GM23338 (cell line): ENCODE data around the gene LMOD3. TPM values are rescaled to one million over a fixed set of nuclear protein-coding genes. Genes with fewer than 3 reads are reported as not detected.

Experiments
- ATAC-seq: fragments of 200-7000 bp; cut with Tn5 transposase; 3 replicates; pipeline ENCODE4 v1.9.1; 2020
- DNase-seq: peaks from one replicate; pipeline ENCODE4 v3.0.0-alpha.2; 2015; ENCODE audit warnings: low spot score
- H2AFZ ChIP-seq: fragments of 200-600 bp; sonication (generic); 2 replicates; pipeline ENCODE4 v1.8.0; 2016; ENCODE audit warnings: antibody characterized with exemption, mild to moderate bottlenecking, moderate library complexity
- H3F3A ChIP-seq: fragments of 200-600 bp; sonication (generic); replicated peaks from 2 replicates; pipeline ENCODE4 v1.8.0; 2017; ENCODE audit warnings: antibody characterized with exemption, mixed run types, low read depth
- H3K27ac ChIP-seq: fragments of 200-600 bp; sonication (generic); 2 replicates; pipeline ENCODE4 v1.6.1; 2016; ENCODE audit warnings: low read depth
- H3K27me3 ChIP-seq: fragments of 200-600 bp; sonication (generic); 2 replicates; pipeline ENCODE4 v1.8.0; 2016; ENCODE audit warnings: mild to moderate bottlenecking, mixed run types, moderate library complexity; ENCODE audit not compliant: insufficient read depth
- H3K36me3 ChIP-seq: fragments of 200-600 bp; sonication (generic); 2 replicates; pipeline ENCODE4 v1.8.0; 2016; ENCODE audit warnings: mild to moderate bottlenecking; ENCODE audit not compliant: insufficient read depth
- H3K4me1 ChIP-seq: fragments of 200-600 bp; sonication (generic); 2 replicates; pipeline ENCODE4 v1.8.0; 2016; ENCODE audit warnings: mild to moderate bottlenecking, moderate library complexity; ENCODE audit not compliant: insufficient read depth
- H3K4me2 ChIP-seq: fragments of 200-600 bp; sonication (generic); 2 replicates; pipeline ENCODE4 v1.7.1; 2017; ENCODE audit warnings: mixed run types
- H3K4me3 ChIP-seq: fragments of 200-600 bp; sonication (generic); 2 replicates; pipeline ENCODE4 v1.6.1; 2016; ENCODE audit warnings: mixed run types
- H3K79me2 ChIP-seq: fragments of 200-600 bp; sonication (generic); replicated peaks from 2 replicates; pipeline ENCODE4 v1.8.0; 2017; ENCODE audit warnings: mild to moderate bottlenecking; ENCODE audit not compliant: insufficient read depth
- H3K9me2 ChIP-seq: fragments of 200-600 bp; sonication (generic); 2 replicates; pipeline ENCODE4 v1.8.0; 2017; ENCODE audit not compliant: insufficient read depth
- H4K20me1 ChIP-seq: fragments of 200-600 bp; sonication (generic); replicated peaks from 2 replicates; pipeline ENCODE4 v1.8.0; 2017; ENCODE audit warnings: mild to moderate bottlenecking; ENCODE audit not compliant: insufficient read depth
- H3K27ac Mint-ChIP-seq: 2 replicates; pipeline ENCODE4 v1.8.0; 2020; ENCODE audit warnings: inconsistent platforms, mild to moderate bottlenecking, moderate library complexity, mixed read lengths
- H3K27me3 Mint-ChIP-seq: 3 replicates; pipeline ENCODE4 v1.8.0; 2022; ENCODE audit warnings: low read depth, mild to moderate bottlenecking, moderate library complexity, mixed read lengths, inconsistent platforms; ENCODE audit not compliant: insufficient read depth, poor library complexity
- H3K36me3 Mint-ChIP-seq: 3 replicates; pipeline ENCODE4 v1.8.0; 2021; ENCODE audit warnings: low read depth, mild to moderate bottlenecking, inconsistent platforms, moderate library complexity, mixed read lengths
- H3K4me1 Mint-ChIP-seq: 3 replicates; pipeline ENCODE4 v1.8.0; 2020; ENCODE audit warnings: mild to moderate bottlenecking, inconsistent platforms, mixed read lengths
- H3K4me3 Mint-ChIP-seq: 3 replicates; pipeline ENCODE4 v1.8.0; 2021; ENCODE audit warnings: moderate library complexity, mild to moderate bottlenecking, inconsistent platforms, mixed read lengths
- H3K9me3 Mint-ChIP-seq: 3 replicates; pipeline ENCODE4 v1.8.0; 2020; ENCODE audit warnings: moderate library complexity, mild to moderate bottlenecking, inconsistent platforms, mixed read lengths
- CREB1 ChIP-seq: fragments of 250-450 bp; sonication (Bioruptor Pico); IDR thresholded peaks from 2 replicates; pipeline ENCODE4 v1.5.0; 2020; ENCODE audit warnings: low read depth, mild to moderate bottlenecking, moderate library complexity
- CTCF ChIP-seq, 2 experiments: fragments of 200-600 bp in 1 of 2; sonication (generic) in 1 of 2; conservative IDR thresholded peaks; 2 replicates each; pipeline versions ENCODE4 v1.5.1 to v1.6.1; 2016 to 2017; ENCODE audit warnings: antibody characterized with exemption in 2 of 2, low read depth in 2 of 2, mild to moderate bottlenecking in 2 of 2, moderate library complexity in 1 of 2
- ETS1 ChIP-seq: IDR thresholded peaks from 2 replicates; pipeline ENCODE4 v1.6.1; 2016; ENCODE audit warnings: antibody characterized with exemption
- EZH2 ChIP-seq: fragments of 200-600 bp; sonication (generic); IDR thresholded peaks from one replicate; pipeline ENCODE4 v1.8.0; 2017; ENCODE audit warnings: antibody characterized with exemption, mild to moderate bottlenecking, low read depth; ENCODE audit not compliant: unreplicated experiment
- EZH2phosphoT487 ChIP-seq: fragments of 200-600 bp; sonication (generic); IDR thresholded peaks from one replicate; pipeline ENCODE4 v1.8.1; 2018; ENCODE audit warnings: antibody characterized with exemption; ENCODE audit not compliant: unreplicated experiment
- JUNB ChIP-seq: IDR thresholded peaks from one replicate; pipeline ENCODE4 v1.6.1; 2016; ENCODE audit warnings: antibody characterized with exemption; ENCODE audit not compliant: unreplicated experiment
- NANOG ChIP-seq: IDR thresholded peaks from 2 replicates; pipeline ENCODE4 v1.6.1; 2016; ENCODE audit warnings: antibody characterized with exemption, borderline replicate concordance
- POLR2AphosphoS5 ChIP-seq: IDR thresholded peaks from 2 replicates; pipeline ENCODE4 v1.6.1; 2016; ENCODE audit warnings: antibody characterized with exemption, low read depth
- REST ChIP-seq: IDR thresholded peaks from one replicate; pipeline ENCODE4 v1.6.1; 2018; ENCODE audit warnings: antibody characterized with exemption; ENCODE audit not compliant: unreplicated experiment
- STAT1 ChIP-seq: IDR thresholded peaks from one replicate; pipeline ENCODE4 v1.6.1; 2016; ENCODE audit warnings: antibody characterized with exemption; ENCODE audit not compliant: unreplicated experiment
- ZNF114 ChIP-seq: fragments of 250-450 bp; sonication (Bioruptor Pico); IDR thresholded peaks from 2 replicates; pipeline ENCODE4 v1.5.0; 2020; ENCODE audit warnings: mild to moderate bottlenecking, moderate library complexity
- ZNF331 ChIP-seq: fragments of 250-450 bp; sonication (Bioruptor Pico); IDR thresholded peaks from 2 replicates; pipeline ENCODE4 v1.5.0; 2020; ENCODE audit warnings: low read depth, mild to moderate bottlenecking, moderate library complexity
- ZNF462 ChIP-seq: fragments of 250-450 bp; sonication (Bioruptor Pico); IDR thresholded peaks from 2 replicates; pipeline ENCODE4 v1.5.0; 2020; ENCODE audit warnings: mild to moderate bottlenecking, moderate library complexity
- polyA plus RNA-seq: library from polyadenylated mRNA; unstranded; fragments of >200 nt; fragmentation: Nextera tagmentation; extraction: Ambion mirVana; gene quantifications from 2 replicates; pipeline ENCODE4 v1.2.1, GENCODE V29; 2016
- total RNA-seq: library from RNA; depleted of rRNA; stranded (reverse); fragments of >200 nt; shearing (Covaris generic); gene quantifications from 2 replicates; pipeline ENCODE4 v1.2.3, GENCODE V29; 2014

The LMOD3 gene
- total and polyA plus RNA-seq, 2 experiments from 2014 or later: 0.06 TPM; not detected in 1

GRCh38 chr3:69141313-69141712, 18.9 kb upstream of the LMOD3 start:
- DNase-seq (no peak), ATAC-seq (no peak)
- Histone ChIP-seq H3K79me2 (no peaks in the 10 kb centered on the region), H3K36me3 (no peaks in the 10 kb centered on the region), H3K4me1 (peaks cover 5% of the 10 kb centered on the region), H2AFZ (no peak overlapping the region), H3K27me3 (peaks cover 40% of the 10 kb centered on the region), H3K4me3 (no peak overlapping the region), H3F3A (0 out of 2 replicates have a peak, but pooled peaks cover 4% of the 10 kb centered on the region), H3K27ac (no peak overlapping the region), H3K9me2 (no peaks in the 10 kb centered on the region), H4K20me1 (no peaks in the 10 kb centered on the region), H3K4me2 (no peak overlapping the region)
- Mint-ChIP-seq H3K36me3 (no peaks in the 10 kb centered on the region), H3K4me3 (no peak overlapping the region), H3K4me1 (peaks cover 23% of the 10 kb centered on the region), H3K9me3 (no peaks in the 10 kb centered on the region; the same call in 2 of the 3 replicates), H3K27me3 (peaks cover 8% of the 10 kb centered on the region), H3K27ac (no peak overlapping the region)
- TF ChIP-seq JUNB (no peak), CTCF (conservative IDR thresholded peaks at IDR 0.05; ENCODE audit: low read depth in 2 of 2) (no peak), ZNF331 (CRISPR knock-in tag) (no peak), EZH2phosphoT487 (no peak), ETS1 (no peak), ZNF462 (CRISPR knock-in tag) (no peak), ZNF114 (CRISPR knock-in tag) (no peak), STAT1 (no peak), CREB1 (no peak), EZH2 (no peak), NANOG (no peak), REST (no peak), POLR2AphosphoS5 (no peak)
